BLaER1 treated with 17β-estradiol and CSF1 and Interleukin-3, amounts not matched to agents 10 nM and 100 nM (cell line): ENCODE results near the gene ACOT7.

Experiments
- H3K27ac ChIP-seq, 11 experiments: shearing (Covaris generic); formaldehyde crosslinking; 2 replicates each; pipeline ENCODE4 v1.8.1; 2022
- H3K27me3 ChIP-seq, 11 experiments: shearing (Covaris generic); formaldehyde crosslinking; 2 replicates each; pipeline ENCODE4 v1.8.1; 2022
- H3K36me3 ChIP-seq, 11 experiments: shearing (Covaris generic); formaldehyde crosslinking; 2 replicates each; pipeline ENCODE4 v1.8.1; 2022
- H3K4me1 ChIP-seq, 10 experiments: shearing (Covaris generic); formaldehyde crosslinking; 2 replicates each; pipeline ENCODE4 v1.8.1; 2022
- H3K4me2 ChIP-seq, 11 experiments: shearing (Covaris generic); formaldehyde crosslinking; 2 replicates each; pipeline ENCODE4 v1.8.1; 2022
- H3K4me3 ChIP-seq, 10 experiments: shearing (Covaris generic); formaldehyde crosslinking; 2 replicates each; pipeline ENCODE4 v1.8.1; 2022
- H3K9ac ChIP-seq, 11 experiments: shearing (Covaris generic); formaldehyde crosslinking; 2 replicates each; pipeline ENCODE4 v1.8.1; 2022
- H3K9me3 ChIP-seq, 11 experiments: shearing (Covaris generic); formaldehyde crosslinking; replicated peaks in 1 of 11; 2 replicates each; pipeline ENCODE4 v1.8.1; 2022
- H4K20me1 ChIP-seq, 11 experiments: shearing (Covaris generic); formaldehyde crosslinking; 2 replicates each; pipeline ENCODE4 v1.8.1; 2022
- Cebpa-rat ChIP-seq, 11 experiments: shearing (Covaris generic); IDR thresholded peaks; 2 replicates each; pipeline ENCODE4 v1.8.1; 2022

ACOT7 gene

DNA sequence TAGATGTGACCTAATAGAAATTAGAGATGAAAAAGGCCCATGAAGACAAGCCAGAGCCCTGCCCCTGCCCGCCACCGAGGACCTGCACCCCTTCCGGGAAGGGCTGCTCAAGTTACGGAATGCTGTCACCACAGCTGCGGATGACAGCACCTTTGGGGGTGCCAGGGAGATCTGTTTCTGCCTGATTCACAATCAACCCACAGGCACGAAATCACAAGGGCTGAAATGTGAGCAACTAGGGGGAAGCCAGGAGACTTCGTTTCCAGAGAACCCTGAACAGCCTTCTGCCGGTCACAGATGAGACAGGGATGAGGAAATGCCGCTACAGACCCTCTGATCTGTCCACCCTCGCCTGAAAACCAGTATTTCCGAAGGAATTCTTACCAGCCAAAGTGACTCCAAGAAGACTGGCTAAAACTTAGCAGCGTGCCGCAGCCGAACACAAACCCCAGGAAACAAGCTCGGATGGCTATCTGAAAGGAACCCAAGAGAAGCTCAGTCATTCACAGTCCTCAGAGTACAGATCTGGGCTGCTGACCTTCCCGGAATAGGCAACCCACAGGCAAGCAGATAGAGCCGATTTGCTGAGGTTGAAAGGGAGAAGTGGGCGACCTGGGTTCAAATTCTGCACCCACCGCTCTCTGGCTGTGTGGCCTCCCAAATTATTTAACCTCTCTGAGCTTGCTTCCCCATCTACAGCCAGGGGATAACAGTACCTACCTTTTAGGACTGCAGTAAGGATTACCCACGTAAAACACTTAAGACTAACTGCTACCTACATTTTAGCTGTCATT lies 158.9 kb downstream of the ACOT7 start:
- TF ChIP-seq Cebpa-rat (IDR thresholded peaks at IDR 0.05) = no peak
- peaks cover 42 to 50% (median 48%) of the 10 kb centered on the region in 11 experiments for H3K36me3 ChIP-seq
- H3K4me2 ChIP-seq = peak overlapping the region; percentile 83 to 98 (median 93)
- peak overlapping the region; percentile 71 to 97 (median 85) for H3K4me3 ChIP-seq
- peaks cover 21 to 47% (median 38%) of the 10 kb centered on the region in 10 experiments for H3K4me1 ChIP-seq
- H4K20me1 ChIP-seq = peaks cover 0 to 38% (median 14%) of the 10 kb centered on the region in 11 experiments; a peak in 14 of 22 replicates
- peak overlapping the region in 10 of 11 experiments; percentile 62 to 90 (median 84); a peak in 20 of 22 replicates for H3K27ac ChIP-seq
- peak overlapping the region; percentile 81 to 94 (median 89) for H3K9ac ChIP-seq
- H3K9me3 ChIP-seq = peaks cover 0 to 8% (median 0%) of the 10 kb centered on the region in 11 experiments; a peak in 2 of 22 replicates
- H3K27me3 ChIP-seq = peaks cover 0 to 8% (median 4%) of the 10 kb centered on the region in 11 experiments; a peak in 12 of 22 replicates

DNA sequence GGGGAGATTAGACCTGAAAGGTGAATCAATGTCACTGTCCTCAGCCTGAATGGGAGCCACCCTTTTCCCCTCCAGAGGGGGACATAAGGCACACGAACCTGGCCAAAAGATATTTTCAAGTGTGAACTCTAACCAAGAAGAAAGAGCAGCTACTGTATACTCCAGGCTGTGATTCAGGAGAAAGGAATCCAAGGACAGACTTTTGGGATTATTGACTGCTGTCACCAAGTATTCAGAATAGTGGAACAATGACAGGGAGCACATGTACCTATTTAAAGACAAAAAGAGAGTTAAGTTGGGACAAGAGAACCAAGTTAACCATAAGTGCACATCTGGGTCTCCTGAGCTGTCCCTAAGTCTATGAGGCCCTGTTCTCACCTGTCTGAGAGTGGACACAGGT lies 160.2 kb downstream of the ACOT7 start:
- peaks cover 0 to 43% (median 10%) of the 10 kb centered on the region in 11 experiments; a peak in 14 of 22 replicates for H4K20me1 ChIP-seq
- no peaks in the 10 kb centered on the region for H3K27me3 ChIP-seq
- H3K9me3 ChIP-seq = peaks cover 0 to 8% (median 0%) of the 10 kb centered on the region in 11 experiments; a peak in 2 of 22 replicates
- H3K36me3 ChIP-seq = peaks cover 56 to 63% (median 61%) of the 10 kb centered on the region in 11 experiments
- H3K9ac ChIP-seq = peak overlapping the region in 8 of 11 experiments; percentile 15 to 94 (median 88); a peak in 11 of 22 replicates
- peaks cover 10 to 33% (median 27%) of the 10 kb centered on the region in 10 experiments for H3K4me1 ChIP-seq
- no peak overlapping the region for H3K4me3 ChIP-seq
- no peak overlapping the region for H3K4me2 ChIP-seq
- H3K27ac ChIP-seq = no peak overlapping the region
- TF ChIP-seq Cebpa-rat (IDR thresholded peaks at IDR 0.05) = no peak

DNA sequence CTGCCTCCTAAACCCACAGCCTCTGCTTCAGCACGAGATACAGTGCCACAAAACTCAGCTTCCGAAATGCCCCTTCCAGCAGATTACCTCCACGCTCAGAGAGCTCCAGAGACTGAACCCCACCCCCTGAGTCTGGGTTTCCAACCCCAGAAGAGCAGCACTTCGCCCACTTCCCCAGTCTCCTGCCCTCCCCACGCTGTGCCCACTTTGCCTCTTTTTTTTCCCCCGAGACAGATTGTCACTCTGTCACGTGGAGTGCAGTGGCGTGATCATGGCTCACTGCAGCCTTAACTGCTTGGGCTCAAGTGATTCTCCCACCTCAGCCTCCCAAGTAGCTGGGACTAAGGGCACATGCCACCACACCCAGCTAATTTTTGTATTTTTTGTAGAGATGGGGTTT lies 167.9 kb downstream of the ACOT7 start:
- H3K36me3 ChIP-seq = peaks cover 80 to 100% (median 99%) of the 10 kb centered on the region in 11 experiments
- H3K9me3 ChIP-seq = no peaks in the 10 kb centered on the region
- H3K27me3 ChIP-seq = no peaks in the 10 kb centered on the region
- no peak overlapping the region for H3K4me3 ChIP-seq
- peaks cover 13 to 36% (median 26%) of the 10 kb centered on the region in 10 experiments for H3K4me1 ChIP-seq
- H3K27ac ChIP-seq = no peak overlapping the region
- no peak for TF ChIP-seq Cebpa-rat (IDR thresholded peaks at IDR 0.05)
- peak overlapping the region in 7 of 11 experiments; percentile 0 to 39 (median 15); a peak in 6 of 22 replicates for H3K9ac ChIP-seq
- peak overlapping the region in 2 of 11 experiments; percentile 10 to 15; a peak in 2 of 22 replicates for H3K4me2 ChIP-seq
- peaks cover 0 to 59% (median 18%) of the 10 kb centered on the region in 11 experiments; a peak in 12 of 22 replicates for H4K20me1 ChIP-seq

DNA sequence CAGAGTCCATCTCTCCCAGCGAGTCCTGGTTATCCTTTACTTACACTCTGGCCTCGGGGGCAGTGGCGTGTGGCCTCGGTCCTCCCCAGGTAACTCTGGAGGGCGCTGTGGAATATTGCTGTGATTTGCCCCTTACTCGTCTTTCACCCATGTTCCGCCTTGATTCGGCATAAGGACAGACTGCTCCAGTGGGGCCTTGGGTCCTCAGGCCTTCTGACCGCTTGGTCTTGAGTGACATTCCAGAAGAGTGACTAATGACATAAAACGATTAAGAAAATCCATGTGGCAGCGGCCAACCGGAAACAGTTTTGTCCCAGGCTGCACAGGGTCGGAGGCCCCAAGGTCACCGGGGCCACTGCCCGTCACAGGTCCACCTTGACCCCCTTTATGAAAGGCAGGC lies 168.8 kb downstream of the ACOT7 start:
- Histone ChIP-seq H3K4me3 (no peak overlapping the region), H3K4me1 (peaks cover 13 to 44% (median 32%) of the 10 kb centered on the region in 10 experiments), H3K9me3 (no peaks in the 10 kb centered on the region), H3K9ac (0 out of 22 replicates have a peak overlapping the region, but pooled peaks of 1 of the 11 experiments have one; percentile 18), H3K4me2 (no peak overlapping the region), H4K20me1 (peaks cover 0 to 52% (median 18%) of the 10 kb centered on the region in 11 experiments; a peak in 12 of 22 replicates), H3K36me3 (peaks cover 75 to 100% (median 96%) of the 10 kb centered on the region in 11 experiments), H3K27ac (no peak overlapping the region), H3K27me3 (no peaks in the 10 kb centered on the region)
- no peak for TF ChIP-seq Cebpa-rat (IDR thresholded peaks at IDR 0.05)

DNA sequence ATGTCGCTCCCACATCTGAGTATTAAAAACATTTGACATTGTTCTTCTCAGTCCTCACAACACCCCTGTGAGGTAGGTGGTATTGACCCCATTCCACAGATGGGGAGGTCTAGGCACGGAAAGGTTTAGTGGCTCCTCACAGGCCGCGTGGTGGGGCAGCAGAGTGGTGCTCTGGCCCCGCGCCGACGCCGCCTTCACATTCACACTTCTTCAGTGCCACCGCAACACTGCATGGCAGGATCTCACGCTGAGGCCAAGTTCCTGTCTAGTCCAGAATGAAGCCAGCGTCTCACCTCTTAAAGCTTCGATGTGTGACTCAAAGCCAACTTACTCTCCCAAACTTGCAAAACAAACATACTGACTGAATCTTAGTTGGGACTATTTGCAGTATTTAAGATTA lies 169.9 kb downstream of the ACOT7 start:
- Histone ChIP-seq H3K4me3 (no peak overlapping the region), H3K4me2 (no peak overlapping the region), H3K36me3 (peaks cover 66 to 89% (median 85%) of the 10 kb centered on the region in 11 experiments), H3K27me3 (no peaks in the 10 kb centered on the region), H3K9me3 (no peaks in the 10 kb centered on the region), H3K9ac (no peak overlapping the region), H3K27ac (no peak overlapping the region), H4K20me1 (peaks cover 0 to 50% (median 18%) of the 10 kb centered on the region in 11 experiments; a peak in 12 of 22 replicates), H3K4me1 (peaks cover 24 to 55% (median 43%) of the 10 kb centered on the region in 10 experiments)
- TF ChIP-seq Cebpa-rat (IDR thresholded peaks at IDR 0.05) = no peak

- Histone ChIP-seq H3K9me3 (no peaks in the 10 kb centered on the region), H3K4me2 (peak overlapping the region in 3 of 11 experiments; percentile 18 to 58 (median 56); a peak in 6 of 22 replicates), H3K27me3 (no peaks in the 10 kb centered on the region), H4K20me1 (peaks cover 0 to 50% (median 18%) of the 10 kb centered on the region in 11 experiments; a peak in 12 of 22 replicates), H3K36me3 (peaks cover 56 to 80% (median 75%) of the 10 kb centered on the region in 11 experiments), H3K4me3 (no peak overlapping the region), H3K27ac (no peak overlapping the region), H3K9ac (0 out of 22 replicates have a peak overlapping the region, but pooled peaks of 1 of the 11 experiments have one; percentile 15), H3K4me1 (peaks cover 30 to 55% (median 43%) of the 10 kb centered on the region in 10 experiments)
- no peak for TF ChIP-seq Cebpa-rat (IDR thresholded peaks at IDR 0.05)
Measured at GRCh38 chr1:6222636-6223035, 170.9 kb downstream of the ACOT7 start.

DNA sequence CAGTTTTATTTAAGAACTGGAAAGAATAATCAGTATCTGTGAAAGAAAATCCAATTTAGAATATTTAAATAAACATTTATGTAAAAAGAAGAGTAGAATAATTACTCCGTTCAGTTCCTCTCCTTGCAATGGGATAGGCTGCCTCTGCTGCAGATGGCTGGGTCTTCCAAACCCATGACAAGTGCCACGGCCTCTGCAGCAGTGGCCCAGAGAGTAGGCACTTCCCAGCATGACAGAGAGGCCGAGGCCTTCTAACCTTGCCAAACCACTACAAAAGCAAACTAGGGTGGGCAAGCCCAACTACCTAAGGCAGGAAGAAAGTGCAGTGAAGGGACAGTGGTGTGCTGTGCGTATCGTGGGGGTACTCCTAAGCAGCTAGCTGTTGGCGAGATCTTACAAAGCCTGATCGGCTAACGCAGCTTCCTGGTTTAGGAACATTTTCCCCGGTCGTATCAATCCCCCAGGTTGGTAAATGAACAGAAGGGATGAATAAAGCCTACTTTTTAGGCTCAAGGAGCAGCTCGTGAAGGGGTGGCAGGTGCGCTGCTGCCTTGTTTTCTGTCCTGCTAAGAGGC lies 172.3 kb downstream of the ACOT7 start:
- no peak overlapping the region for H3K4me2 ChIP-seq

DNA sequence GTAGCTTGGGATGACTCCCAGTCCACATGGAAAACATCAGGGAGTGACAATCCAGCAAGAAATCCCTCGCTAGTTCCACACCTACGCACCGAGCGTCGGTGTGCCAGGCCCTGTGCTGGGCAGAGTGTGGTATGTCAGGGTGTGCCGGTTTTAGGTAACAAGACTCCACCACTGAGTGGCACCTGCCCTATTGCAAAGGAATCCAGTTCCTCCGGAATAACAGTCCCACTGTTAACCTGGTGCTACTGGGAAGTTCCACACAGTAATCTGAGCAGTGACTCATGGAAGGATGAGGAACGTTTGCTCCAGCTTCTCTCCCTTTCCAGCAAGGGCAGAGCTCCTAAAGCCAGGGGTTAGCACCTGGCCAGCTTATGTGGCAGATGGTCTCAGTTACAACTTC lies 173.3 kb downstream of the ACOT7 start:
- peaks cover 32 to 56% (median 51%) of the 10 kb centered on the region in 11 experiments for H3K36me3 ChIP-seq
- no peak for TF ChIP-seq Cebpa-rat (IDR thresholded peaks at IDR 0.05)
- no peak overlapping the region for H3K4me3 ChIP-seq
- no peaks in the 10 kb centered on the region for H3K9me3 ChIP-seq
- H3K27ac ChIP-seq = peak overlapping the region in 6 of 11 experiments; percentile 71 to 86 (median 82); a peak in 4 of 22 replicates
- peaks cover 0 to 32% (median 6%) of the 10 kb centered on the region in 11 experiments; a peak in 9 of 22 replicates for H4K20me1 ChIP-seq
- no peaks in the 10 kb centered on the region for H3K27me3 ChIP-seq
- H3K4me1 ChIP-seq = peaks cover 30 to 44% (median 35%) of the 10 kb centered on the region in 10 experiments
- H3K4me2 ChIP-seq = peak overlapping the region in 7 of 11 experiments; percentile 75 to 93 (median 86); a peak in 7 of 22 replicates
- H3K9ac ChIP-seq = no peak overlapping the region; a peak in 1 of 22 replicates

More for the DNA sequence above, 172.3 kb downstream of the ACOT7 start:
- peak overlapping the region in 1 of 11 experiments; percentile 1; a peak in 1 of 22 replicates for H3K9ac ChIP-seq
- 0 out of 22 replicates have a peak overlapping the region, but pooled peaks of 1 of the 11 experiments have one; percentile 1 for H3K27ac ChIP-seq
- peaks cover 43 to 66% (median 61%) of the 10 kb centered on the region in 11 experiments for H3K36me3 ChIP-seq
- H3K9me3 ChIP-seq = no peaks in the 10 kb centered on the region
- H3K27me3 ChIP-seq = no peaks in the 10 kb centered on the region
- peaks cover 30 to 53% (median 42%) of the 10 kb centered on the region in 10 experiments for H3K4me1 ChIP-seq
- H3K4me3 ChIP-seq = no peak overlapping the region
- no peak for TF ChIP-seq Cebpa-rat (IDR thresholded peaks at IDR 0.05)
- peaks cover 0 to 43% (median 13%) of the 10 kb centered on the region in 11 experiments; a peak in 12 of 22 replicates for H4K20me1 ChIP-seq
